ENCODE results near the gene UHRF1.

Gene UHRF1

GRCh38 chr19:4902796-4903195, 6.5 kb upstream of the UHRF1 start, which contains the start of gene ARRDC5:
ARRDC5 (minus strand) TSS chr19:4902896; CDS start chr19:4902825, 71 bp downstream.
- no peak for DNase-seq

GRCh38 chr19:4904481-4904880, 4.8 kb upstream of the UHRF1 start:
- DNase-seq = no peak

GRCh38 chr19:4906963-4907362, 2.3 kb upstream of the UHRF1 start:
- no peak for DNase-seq

GRCh38 chr19:4908360-4908759, 941 bp upstream of the UHRF1 start:
- no peak for DNase-seq

- no peak for DNase-seq
Observed at GRCh38 chr19:4908781-4909155, 533 bp upstream of the UHRF1 start.

GRCh38 chr19:4909897-4910593, 744 bp downstream of the UHRF1 start:
- peak; percentile 95 for DNase-seq

- no peak for DNase-seq
Observed at GRCh38 chr19:4910594-4911281, 1.4 kb downstream of the UHRF1 start.

- no peak for DNase-seq
Observed at GRCh38 chr19:4911314-4911713, 2.0 kb downstream of the UHRF1 start.

GRCh38 chr19:4911786-4912672, 2.7 kb downstream of the UHRF1 start:
- peak; percentile 88 for DNase-seq

GRCh38 chr19:4913996-4914735, 4.9 kb downstream of the UHRF1 start:
- peak; percentile 66 for DNase-seq

- peak; percentile 85 for DNase-seq
Observed at GRCh38 chr19:4914736-4915501, 5.6 kb downstream of the UHRF1 start.

- peak; percentile 74 for DNase-seq
Observed at GRCh38 chr19:4916292-4917082, 7.2 kb downstream of the UHRF1 start.

GRCh38 chr19:4922530-4923275, 13.4 kb downstream of the UHRF1 start:
- DNase-seq = no peak

GRCh38 chr19:4923276-4923747, 14.0 kb downstream of the UHRF1 start:
- DNase-seq = no peak

- DNase-seq = no peak
Observed at GRCh38 chr19:4929186-4929585, 19.9 kb downstream of the UHRF1 start.

- no peak for DNase-seq
Observed at GRCh38 chr19:4930664-4931063, 21.4 kb downstream of the UHRF1 start.

GRCh38 chr19:4932711-4933110, 23.4 kb downstream of the UHRF1 start:
- DNase-seq = no peak

- DNase-seq = no peak
Observed at GRCh38 chr19:4933528-4933927, 24.2 kb downstream of the UHRF1 start.

GRCh38 chr19:4935444-4935843, 26.1 kb downstream of the UHRF1 start:
- no peak for DNase-seq

GRCh38 chr19:4937060-4937459, 27.8 kb downstream of the UHRF1 start:
- no peak for DNase-seq

All from activated CD8-positive, alpha-beta memory T cell treated with anti-CD3 and anti-CD28 coated beads, Interleukin-2, amount 50 U/mL, for 48 hours (primary cell).